GM12875 (cell line): Measurements from ENCODE around the gene UBAP2L.

Source experiments
- H3K4me3 ChIP-seq: one replicate; pipeline ENCODE4 v1.5.1; 2011; ENCODE audit warnings: low read depth, low read length, control low read depth
- CTCF ChIP-seq: IDR thresholded peaks from 2 replicates; pipeline ENCODE4 v1.5.1; 2011; ENCODE audit warnings: low read depth, mild to moderate bottlenecking, control low read depth, inconsistent platforms, low read length, moderate library complexity, borderline replicate concordance; ENCODE audit not compliant: insufficient read depth

UBAP2L gene

DNA sequence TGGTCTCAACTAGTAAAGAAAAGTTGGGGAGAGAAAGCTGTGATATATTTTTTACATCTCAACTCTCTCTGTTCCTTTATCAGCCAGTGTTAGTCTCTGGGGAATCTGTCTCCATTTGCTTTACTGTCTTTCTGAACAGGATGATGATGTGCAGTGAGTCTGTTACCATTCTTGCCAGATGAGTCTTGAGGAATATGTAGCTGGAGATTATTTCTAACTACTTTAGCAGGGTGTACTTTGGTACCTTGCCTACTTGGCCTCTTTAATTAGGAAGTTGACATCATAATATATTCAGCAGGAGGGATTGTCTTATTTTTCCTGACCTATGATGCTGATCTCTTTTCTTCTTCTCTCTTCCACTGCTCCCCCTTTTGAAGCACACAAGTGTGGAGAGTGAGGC lies 35.9 kb downstream of the UBAP2L start:
- TF ChIP-seq CTCF: no peak
- no peak overlapping the region for H3K4me3 ChIP-seq

DNA sequence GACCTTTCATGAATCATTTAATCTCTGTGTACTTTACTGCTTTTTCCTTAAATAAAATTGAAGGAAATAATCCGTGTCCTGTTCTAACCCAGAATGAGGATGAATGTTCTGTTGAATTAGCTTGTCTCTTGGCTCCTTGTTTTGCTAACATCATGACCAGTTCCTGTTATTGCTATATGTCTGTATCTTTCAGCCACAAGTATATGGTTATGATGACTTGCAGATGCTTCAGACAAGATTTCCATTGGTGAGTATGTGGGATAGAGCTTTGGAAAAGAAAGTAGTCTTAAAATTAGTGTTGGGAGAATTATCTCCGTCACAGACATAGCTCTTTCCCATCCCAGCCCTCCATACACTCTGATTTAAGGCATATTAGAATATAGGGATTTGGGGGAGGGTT lies 38.0 kb downstream of the UBAP2L start:
- H3K4me3 ChIP-seq: no peak overlapping the region
- no peak for TF ChIP-seq CTCF

DNA sequence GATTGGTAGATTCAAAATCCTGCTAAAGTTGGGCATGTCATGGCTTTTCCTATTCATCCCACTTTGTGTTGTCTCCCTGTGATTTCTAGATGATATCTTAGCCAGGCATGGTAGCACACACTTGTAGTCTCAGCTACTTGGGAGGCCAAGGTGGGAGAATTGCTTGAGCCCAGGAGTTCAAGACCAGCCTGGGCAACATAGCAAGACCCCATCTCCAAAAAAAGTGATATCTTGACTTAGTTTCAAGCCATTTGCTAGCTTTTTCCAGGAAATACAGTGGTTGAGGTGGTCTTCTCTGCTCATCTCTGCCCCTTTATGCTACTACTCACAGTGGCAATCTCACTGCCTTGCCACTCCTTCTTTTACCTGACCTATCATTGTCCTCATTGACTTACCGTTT lies 39.4 kb downstream of the UBAP2L start:
- TF ChIP-seq CTCF: no peak
- no peak overlapping the region for H3K4me3 ChIP-seq

GRCh38 chr1:154263465-154264332 lies 42.9 kb downstream of the UBAP2L start:
- no peak overlapping the region for H3K4me3 ChIP-seq
- no peak for TF ChIP-seq CTCF

- H3K4me3 ChIP-seq: no peak overlapping the region
- TF ChIP-seq CTCF: no peak
These were observed 43.7 kb downstream of the UBAP2L start for GRCh38 chr1:154264454-154264853.

DNA sequence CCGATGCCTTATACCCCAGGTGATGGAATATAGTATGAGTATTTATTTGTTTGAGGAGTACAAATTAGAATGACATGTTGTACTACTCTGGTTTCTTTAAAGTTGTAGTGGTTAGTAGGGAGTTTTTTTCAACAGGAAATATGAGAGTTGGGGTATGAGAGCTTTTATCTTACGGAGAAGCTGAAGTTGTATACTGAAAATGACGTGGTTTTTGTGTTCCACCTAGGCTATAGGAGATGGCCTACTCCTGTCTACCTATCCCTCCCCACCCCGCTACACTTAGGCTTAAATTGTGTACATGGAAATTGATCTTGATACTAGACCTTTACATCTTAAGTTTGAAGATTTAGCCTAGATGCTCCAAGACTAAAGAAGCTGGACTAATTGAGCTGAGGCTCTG lies 44.8 kb downstream of the UBAP2L start:
- no peak for TF ChIP-seq CTCF
- no peak overlapping the region for H3K4me3 ChIP-seq

- TF ChIP-seq CTCF: no peak
- H3K4me3 ChIP-seq: no peak overlapping the region
These were observed 50.1 kb downstream of the UBAP2L start for GRCh38 chr1:154270833-154271232.
